CD4-positive, alpha-beta T cell (primary cell): ENCODE data around the gene WIZ. TPM values are rescaled to one million over a fixed set of nuclear protein-coding genes. Genes with fewer than 3 reads are reported as not detected.

Experiments
- ATAC-seq: fragments of 200-7000 bp; cut with Tn5 transposase; one replicate; pipeline ENCODE4 v1.10.0; 2022; ENCODE audit warnings: mild to moderate bottlenecking; ENCODE audit not compliant: poor library complexity
- CTCF ChIA-PET: fragments of 350-600 bp; sonication (Branson Sonifier 250); formaldehyde crosslinking; loops from one replicate; lab custom pipeline; 2021; ENCODE audit warnings: antibody characterized with exemption, inconsistent platforms; lab: Charles Lee
- POLR2A ChIA-PET: fragments of 350-600 bp; sonication (Branson Sonifier 250); formaldehyde crosslinking; loops from one replicate; lab custom pipeline; 2021; ENCODE audit warnings: antibody characterized with exemption, inconsistent platforms; lab: Charles Lee
- DNase-seq, 14 experiments: peaks; one replicate each; pipeline ENCODE4 v3.0.0-alpha.2; 2013 to 2020; ENCODE audit warnings: mixed read lengths in 2 of 14
- H3K27ac ChIP-seq, 2 donors: one replicate each; pipeline versions ENCODE4 v1.5.1 to v1.7.0; 2013; ENCODE audit warnings: low read length in 2 of 2, low read depth in 1 of 2, mild to moderate bottlenecking in 1 of 2
- H3K27me3 ChIP-seq, 2 experiments: 1 replicate in 1 of 2; 2 replicates in 1 of 2; pipeline versions ENCODE4 v1.6.1 to v1.7.0; 2013; ENCODE audit warnings: low read length in 2 of 2, control low read depth in 1 of 2, mild to moderate bottlenecking in 1 of 2, moderate library complexity in 1 of 2; ENCODE audit not compliant: insufficient read depth in 2 of 2, control insufficient read depth in 1 of 2
- H3K36me3 ChIP-seq: one replicate; pipeline ENCODE4 v1.6.1; 2013; ENCODE audit warnings: low read length, control low read depth; ENCODE audit not compliant: insufficient read depth
- H3K4me1 ChIP-seq: one replicate; pipeline ENCODE4 v1.6.1; 2013; ENCODE audit warnings: low read length, control low read depth; ENCODE audit not compliant: insufficient read depth
- H3K4me3 ChIP-seq: one replicate; pipeline ENCODE4 v1.5.1; 2013; ENCODE audit warnings: mild to moderate bottlenecking, low read length, moderate library complexity
- H3K9me3 ChIP-seq, 2 experiments: 1 replicate in 1 of 2; 2 replicates in 1 of 2; pipeline versions ENCODE4 v1.6.1 to v1.7.0; 2013; ENCODE audit warnings: low read length in 2 of 2, mild to moderate bottlenecking in 2 of 2, control low read depth in 1 of 2, moderate library complexity in 1 of 2; ENCODE audit not compliant: control insufficient read depth in 1 of 2, insufficient read depth in 1 of 2
- H3K27ac Mint-ChIP-seq: one replicate; pipeline ENCODE4 v1.8.0; 2020; ENCODE audit warnings: mixed read lengths
- H3K27me3 Mint-ChIP-seq: one replicate; pipeline ENCODE4 v1.8.0; 2021; ENCODE audit warnings: mixed read lengths
- H3K36me3 Mint-ChIP-seq: one replicate; pipeline ENCODE4 v1.8.0; 2021; ENCODE audit warnings: low read depth, mixed read lengths
- H3K4me1 Mint-ChIP-seq: one replicate; pipeline ENCODE4 v1.8.0; 2021; ENCODE audit warnings: low read depth, mixed read lengths
- H3K4me3 Mint-ChIP-seq: one replicate; pipeline ENCODE4 v1.8.0; 2020; ENCODE audit warnings: mild to moderate bottlenecking, mixed read lengths
- H3K9me3 Mint-ChIP-seq: one replicate; pipeline ENCODE4 v1.8.0; 2020; ENCODE audit warnings: mixed read lengths
- intact Hi-C, 2 experiments: fragments of 100-400 bp; cut with DNase I in 1 of 2; cut with micrococcal nuclease in 1 of 2; formaldehyde crosslinking; loops; one replicate each; pipeline versions ENCODE4 v1.15.1 to v1.9.0; 2023 to 2025; cut with DNase I, micrococcal nuclease
- total RNA-seq, 174 experiments: library from RNA in 2 of 174; stranded (reverse) in 2 of 174; gene quantifications; one replicate each; pipeline ENCODE4 v1.2.3 and lab custom pipeline; 2021 to 2026
- TF ChIP-seq, protein P1 (sequence below): fragments of 200-600 bp; IDR thresholded peaks from one replicate; pipeline ENCODE4 v1.8.0; 2022; ENCODE audit warnings: antibody characterized with exemption, mild to moderate bottlenecking

The WIZ gene
- total RNA-seq, 2 experiments from 2014 or later = 12.9 to 14.3 TPM

DNA sequence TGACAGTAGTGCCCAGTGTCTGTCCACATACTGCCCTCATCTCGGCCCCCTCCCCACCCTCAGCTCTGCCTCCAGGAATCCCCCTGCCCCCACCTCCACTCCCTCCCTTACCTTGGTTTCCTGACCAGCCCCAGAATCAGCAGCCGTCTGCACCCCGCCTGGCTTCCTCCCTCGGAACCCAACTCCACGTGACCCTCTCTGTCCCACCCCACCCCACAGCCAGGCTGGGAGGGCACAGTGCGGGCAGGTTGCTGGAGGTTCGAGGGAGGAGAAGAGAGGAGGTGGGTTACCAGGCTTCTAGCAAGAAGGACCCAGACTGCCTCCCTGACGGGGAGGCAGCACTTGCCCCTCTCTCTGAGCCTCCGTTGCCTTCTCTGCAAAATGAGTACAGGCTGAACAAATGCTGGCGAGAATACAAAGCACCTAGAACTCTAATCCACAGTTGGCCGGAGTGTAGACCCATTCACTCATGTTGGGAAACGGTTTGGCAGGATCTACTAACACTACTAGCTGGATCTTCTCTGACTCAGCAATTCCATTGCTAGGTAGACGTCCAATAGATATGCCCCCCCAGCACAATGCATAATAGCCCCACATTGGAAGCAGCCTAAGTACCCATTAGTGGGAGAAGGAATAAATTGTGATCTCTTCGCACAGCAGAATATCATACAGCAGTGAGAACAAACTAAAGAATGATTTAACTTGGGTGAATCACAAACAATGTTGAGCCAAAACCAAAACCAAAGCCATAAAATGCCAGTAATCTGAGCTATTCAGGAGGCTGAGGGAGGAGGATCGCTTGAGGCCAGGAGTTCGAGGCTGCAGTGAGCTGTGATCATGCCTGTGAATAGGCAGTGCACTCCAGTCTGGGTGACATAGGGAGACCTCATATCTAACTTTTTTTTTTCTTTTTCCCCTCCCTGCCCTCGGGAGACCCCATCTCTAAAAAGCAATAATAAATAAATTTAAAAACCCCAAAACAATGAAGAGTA lies 14.9 kb upstream of the WIZ start, which contains the start of gene RASAL3:
Gene RASAL3, minus strand, starts transcription at position 151 of the 992 bp plus-strand sequence. CDS start 186 bp downstream, outside the sequence.
- H3K27ac Mint-ChIP-seq = peak within 1 kb of the TSS; percentile 98
- CTCF ChIA-PET = interaction anchor here (1.4 to 2.9 kb wide), 3 partner anchors 15 to 91 kb away, joined by 4 to 21 read pairs (median 5); partner anchors contain the start of gene AKAP8L
- POLR2A ChIA-PET = interaction anchor here (0.6 to 8.1 kb wide), 13 partner anchors 9 to 91 kb away, joined by 3 to 76 read pairs (median 10); partner anchors contain the start of genes AKAP8, AKAP8L and PGLYRP2

GRCh38 chr19:15463861-15464371 lies 14.2 kb upstream of the WIZ start:
- TF ChIP-seq, protein P1, sequence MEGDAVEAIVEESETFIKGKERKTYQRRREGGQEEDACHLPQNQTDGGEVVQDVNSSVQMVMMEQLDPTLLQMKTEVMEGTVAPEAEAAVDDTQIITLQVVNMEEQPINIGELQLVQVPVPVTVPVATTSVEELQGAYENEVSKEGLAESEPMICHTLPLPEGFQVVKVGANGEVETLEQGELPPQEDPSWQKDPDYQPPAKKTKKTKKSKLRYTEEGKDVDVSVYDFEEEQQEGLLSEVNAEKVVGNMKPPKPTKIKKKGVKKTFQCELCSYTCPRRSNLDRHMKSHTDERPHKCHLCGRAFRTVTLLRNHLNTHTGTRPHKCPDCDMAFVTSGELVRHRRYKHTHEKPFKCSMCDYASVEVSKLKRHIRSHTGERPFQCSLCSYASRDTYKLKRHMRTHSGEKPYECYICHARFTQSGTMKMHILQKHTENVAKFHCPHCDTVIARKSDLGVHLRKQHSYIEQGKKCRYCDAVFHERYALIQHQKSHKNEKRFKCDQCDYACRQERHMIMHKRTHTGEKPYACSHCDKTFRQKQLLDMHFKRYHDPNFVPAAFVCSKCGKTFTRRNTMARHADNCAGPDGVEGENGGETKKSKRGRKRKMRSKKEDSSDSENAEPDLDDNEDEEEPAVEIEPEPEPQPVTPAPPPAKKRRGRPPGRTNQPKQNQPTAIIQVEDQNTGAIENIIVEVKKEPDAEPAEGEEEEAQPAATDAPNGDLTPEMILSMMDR = no peak
- intact Hi-C loops = loop anchor here (1.0 to 10.0 kb wide), 4 partner anchors 32 to 88 kb away; partner anchors contain the start of gene AKAP8L (in 1 of the 2)
- ChIA-PET CTCF (interaction anchor here (2.1 to 2.9 kb wide), 3 partner anchors 16 to 92 kb away, joined by 5 to 21 read pairs (median 9); partner anchors contain the start of gene AKAP8L), POLR2A (interaction anchor here (0.6 to 8.1 kb wide), 14 partner anchors 9 to 91 kb away, joined by 3 to 76 read pairs (median 10); partner anchors contain the start of genes AKAP8, AKAP8L and PGLYRP2)
- H3K4me3 ChIP-seq = peak overlapping the region; percentile 98
- H3K9me3 ChIP-seq = no peaks in the 10 kb centered on the region
- Mint-ChIP-seq H3K9me3 (no peaks in the 10 kb centered on the region), H3K27ac (peak overlapping the region; percentile 98), H3K4me1 (peaks cover 61% of the 10 kb centered on the region), H3K27me3 (no peaks in the 10 kb centered on the region), H3K36me3 (peaks cover 46% of the 10 kb centered on the region), H3K4me3 (peak overlapping the region; percentile 98)
- peak overlapping the region; percentile 91 to 93 for H3K27ac ChIP-seq
- peaks cover 28% of the 10 kb centered on the region for H3K36me3 ChIP-seq
- peak; percentile 86 for ATAC-seq
- no peaks in the 10 kb centered on the region for H3K27me3 ChIP-seq
- DNase-seq = peak; percentile 66 to 90 (median 79)
- peaks cover 85% of the 10 kb centered on the region for H3K4me1 ChIP-seq

More for the DNA sequence above, 14.9 kb upstream of the WIZ start, which contains the start of gene RASAL3:
- H3K9me3 ChIP-seq = no peaks in the 10 kb centered on the region
- DNase-seq = peak; percentile 32 to 81 (median 72)
- H3K36me3 Mint-ChIP-seq = peaks cover 41% of the 10 kb centered on the region
- peaks cover 66% of the 10 kb centered on the region for H3K4me1 Mint-ChIP-seq
- peaks cover 91% of the 10 kb centered on the region for H3K4me1 ChIP-seq
- H3K27ac ChIP-seq = peak within 1 kb of the TSS; percentile 91 to 93
- peak within 1 kb of the TSS; percentile 98 for H3K4me3 ChIP-seq
- intact Hi-C loops = loop anchor here (5.0 to 10.0 kb wide), 4 partner anchors 47 to 93 kb away; partner anchors contain the start of gene AKAP8L (in 1 of the 2)
- no peaks in the 10 kb centered on the region for H3K9me3 Mint-ChIP-seq
- TF ChIP-seq, protein P1 = no peak
- H3K27me3 Mint-ChIP-seq = no peaks in the 10 kb centered on the region
- ATAC-seq = peak; percentile 41
- H3K36me3 ChIP-seq = peaks cover 21% of the 10 kb centered on the region
- peak within 1 kb of the TSS; percentile 98 for H3K4me3 Mint-ChIP-seq
- H3K27me3 ChIP-seq = no peaks in the 10 kb centered on the region

- ATAC-seq (no peak), DNase-seq (no peak)
- TF ChIP-seq, protein P1 = no peak
- H3K4me1 ChIP-seq = peaks cover 64% of the 10 kb centered on the region
- H3K27me3 Mint-ChIP-seq = no peaks in the 10 kb centered on the region
- peaks cover 56% of the 10 kb centered on the region for H3K36me3 Mint-ChIP-seq
- no peaks in the 10 kb centered on the region for H3K9me3 Mint-ChIP-seq
- peak overlapping the region; percentile 98 for H3K4me3 Mint-ChIP-seq
- CTCF ChIA-PET = interaction anchor here (1.2 to 2.1 kb wide), 2 partner anchors 94 to 370 kb away, joined by 3 to 9 read pairs; no protein-coding TSS in a partner anchor
- peak overlapping the region; percentile 98 for H3K27ac Mint-ChIP-seq
- intact Hi-C loops = loop anchor here (2.0 to 10.0 kb wide), 3 partner anchors 43 to 91 kb away; partner anchors contain the start of gene AKAP8L (in 1 of the 2)
- POLR2A ChIA-PET = interaction anchor here (0.9 to 3.3 kb wide), 4 partner anchors 10 to 89 kb away, joined by 4 to 39 read pairs (median 6); partner anchors contain the start of gene AKAP8L
- no peaks in the 10 kb centered on the region for H3K27me3 ChIP-seq
- H3K9me3 ChIP-seq = no peaks in the 10 kb centered on the region
- peak overlapping the region; percentile 47 to 58 for H3K27ac ChIP-seq
- H3K36me3 ChIP-seq = peaks cover 45% of the 10 kb centered on the region
- H3K4me1 Mint-ChIP-seq = peaks cover 39% of the 10 kb centered on the region
- no peak overlapping the region for H3K4me3 ChIP-seq
These were observed 11.9 kb upstream of the WIZ start for GRCh38 chr19:15461694-15462093.
